Effector memory CD8-positive, alpha-beta T cell (primary cell): ENCODE measurements around the gene STAB2.
A peak's percentile ranks its signal among the peaks of the same experiment; 100 is the strongest.

Experiments
- ATAC-seq: fragments of 150-1000 bp; cut with Tn5 transposase; replicated peaks from 2 replicates; pipeline ENCODE4 v1.10.0; 2021; ENCODE audit warnings: mild to moderate bottlenecking, moderate library complexity
- DNase-seq, 3 experiments: peaks; one replicate each; pipeline ENCODE4 v3.0.0; 2021
- H3K27ac Mint-ChIP-seq, 2 donors: one replicate each; pipeline ENCODE4 v1.8.0; 2022; ENCODE audit warnings: mild to moderate bottlenecking in 2 of 2, mixed read lengths in 2 of 2, moderate library complexity in 2 of 2
- H3K27me3 Mint-ChIP-seq, 2 donors: one replicate each; pipeline ENCODE4 v1.8.0; 2022; ENCODE audit warnings: mixed read lengths in 2 of 2
- H3K36me3 Mint-ChIP-seq: one replicate; pipeline ENCODE4 v1.8.0; 2022; ENCODE audit warnings: mild to moderate bottlenecking, moderate library complexity, mixed read lengths; ENCODE audit not compliant: insufficient read depth
- H3K4me1 Mint-ChIP-seq, 2 donors: one replicate each; pipeline ENCODE4 v1.8.0; 2022; ENCODE audit warnings: low read depth in 2 of 2, mixed read lengths in 2 of 2
- H3K4me3 Mint-ChIP-seq, 2 donors: one replicate each; pipeline ENCODE4 v1.8.0; 2022; ENCODE audit warnings: mild to moderate bottlenecking in 2 of 2, mixed read lengths in 2 of 2, moderate library complexity in 2 of 2
- H3K9me3 Mint-ChIP-seq, 2 donors: one replicate each; pipeline ENCODE4 v1.8.0; 2022; ENCODE audit warnings: mixed read lengths in 2 of 2

Gene STAB2

GRCh38 chr12:103756443-103756842 lies 169.4 kb downstream of the STAB2 start:
- ATAC-seq, result no peak
- no peak for DNase-seq
- Mint-ChIP-seq H3K27ac (no peak overlapping the region), H3K27me3 (peaks cover 0 to 14% of the 10 kb centered on the region in 2 donors), H3K9me3 (no peaks in the 10 kb centered on the region), H3K4me1 (no peaks in the 10 kb centered on the region), H3K4me3 (no peak overlapping the region), H3K36me3 (no peaks in the 10 kb centered on the region)

- Mint-ChIP-seq H3K27ac (no peak overlapping the region), H3K9me3 (no peaks in the 10 kb centered on the region), H3K36me3 (no peaks in the 10 kb centered on the region), H3K4me3 (no peak overlapping the region), H3K4me1 (no peaks in the 10 kb centered on the region), H3K27me3 (peaks cover 0 to 7% of the 10 kb centered on the region in 2 donors)
- ATAC-seq (no peak), DNase-seq (no peak)
Observed at GRCh38 chr12:103757248-103757647, 170.2 kb downstream of the STAB2 start.

- H3K4me3 Mint-ChIP-seq, result no peak overlapping the region
- no peaks in the 10 kb centered on the region for H3K36me3 Mint-ChIP-seq
- no peak for DNase-seq
- H3K27ac Mint-ChIP-seq, result no peak overlapping the region
- no peaks in the 10 kb centered on the region for H3K9me3 Mint-ChIP-seq
- no peaks in the 10 kb centered on the region for H3K4me1 Mint-ChIP-seq
- no peak for ATAC-seq
- peaks cover 0 to 2% of the 10 kb centered on the region in 2 donors for H3K27me3 Mint-ChIP-seq
Observed at GRCh38 chr12:103758310-103759089, 171.4 kb downstream of the STAB2 start.

DNA sequence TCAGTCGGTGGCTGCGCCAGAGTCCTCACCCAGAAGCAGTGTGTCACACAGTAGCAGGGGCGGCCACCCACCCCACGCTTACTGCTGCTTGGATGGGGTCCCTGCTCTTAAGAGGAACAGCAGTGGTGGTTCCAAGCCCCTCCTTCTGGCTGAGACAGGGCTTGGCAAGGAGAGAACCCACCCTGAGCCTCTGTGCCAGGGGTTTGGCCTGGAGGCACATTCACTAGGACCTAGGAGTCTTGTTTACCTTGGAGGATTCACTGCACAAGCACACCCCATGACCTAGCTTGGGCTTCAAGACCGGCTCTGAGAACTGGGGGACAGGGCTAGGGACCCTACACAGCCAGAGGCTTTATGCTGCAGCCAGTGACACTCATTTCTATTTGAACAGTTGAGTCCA lies 175.4 kb downstream of the STAB2 start:
- H3K4me3 Mint-ChIP-seq, result no peak overlapping the region
- ATAC-seq, result no peak
- H3K27me3 Mint-ChIP-seq, result no peaks in the 10 kb centered on the region
- H3K9me3 Mint-ChIP-seq, result no peaks in the 10 kb centered on the region
- H3K4me1 Mint-ChIP-seq, result no peaks in the 10 kb centered on the region
- H3K36me3 Mint-ChIP-seq, result no peaks in the 10 kb centered on the region
- H3K27ac Mint-ChIP-seq, result no peak overlapping the region
- DNase-seq, result no peak

GRCh38 chr12:103765322-103765721 lies 178.2 kb downstream of the STAB2 start:
- H3K36me3 Mint-ChIP-seq, result no peaks in the 10 kb centered on the region
- no peak overlapping the region for H3K4me3 Mint-ChIP-seq
- DNase-seq, result no peak
- H3K4me1 Mint-ChIP-seq, result no peaks in the 10 kb centered on the region
- no peak for ATAC-seq
- no peaks in the 10 kb centered on the region for H3K27me3 Mint-ChIP-seq
- H3K27ac Mint-ChIP-seq, result no peak overlapping the region
- no peaks in the 10 kb centered on the region for H3K9me3 Mint-ChIP-seq

GRCh38 chr12:103766028-103766427 lies 179.0 kb downstream of the STAB2 start:
- H3K9me3 Mint-ChIP-seq, result no peaks in the 10 kb centered on the region

DNA sequence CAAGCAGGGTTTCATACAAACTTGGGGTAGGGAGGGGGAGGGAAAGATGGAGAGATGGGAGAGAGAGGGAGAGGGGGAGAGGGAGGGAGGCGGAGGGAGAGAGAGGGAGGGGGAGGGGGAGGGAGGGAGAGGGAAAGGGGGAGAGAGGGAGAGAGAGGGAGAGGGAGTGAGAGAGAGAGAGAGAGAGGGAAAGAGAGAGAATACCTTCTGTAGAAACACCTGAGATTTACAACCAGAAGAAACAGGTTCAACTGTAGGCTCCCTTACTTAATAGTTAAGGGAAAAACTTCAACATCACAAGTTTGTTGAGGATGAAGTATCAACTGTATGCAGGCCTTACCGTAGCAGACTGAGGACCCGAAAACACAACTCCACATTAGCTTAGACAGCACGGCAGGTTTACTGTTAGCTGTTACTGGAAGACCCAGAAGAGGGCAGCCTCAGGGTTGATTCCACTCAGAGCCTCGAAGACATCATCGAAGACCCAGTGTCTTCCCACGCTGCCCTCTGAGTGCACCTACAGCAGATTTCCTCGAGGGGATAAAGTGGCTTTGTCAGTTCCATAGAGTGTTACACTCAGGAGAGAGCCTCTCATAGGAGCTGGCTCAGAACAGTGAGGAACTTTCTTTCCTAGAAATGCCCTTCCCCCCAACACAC lies 181.5 kb downstream of the STAB2 start:
- Mint-ChIP-seq H3K4me3 (no peak overlapping the region), H3K27ac (no peak overlapping the region), H3K9me3 (no peaks in the 10 kb centered on the region), H3K4me1 (no peaks in the 10 kb centered on the region), H3K36me3 (no peaks in the 10 kb centered on the region), H3K27me3 (no peaks in the 10 kb centered on the region)
- DNase-seq, result no peak
- ATAC-seq, result no peak

More at GRCh38 chr12:103766028-103766427, 179.0 kb downstream of the STAB2 start:
- H3K4me1 Mint-ChIP-seq, result no peaks in the 10 kb centered on the region
- ATAC-seq (no peak), DNase-seq (no peak)
- no peaks in the 10 kb centered on the region for H3K27me3 Mint-ChIP-seq
- H3K36me3 Mint-ChIP-seq, result no peaks in the 10 kb centered on the region
- peak overlapping the region in 1 of 2 donors; percentile 80 for H3K27ac Mint-ChIP-seq
- no peak overlapping the region for H3K4me3 Mint-ChIP-seq

- no peaks in the 10 kb centered on the region for H3K36me3 Mint-ChIP-seq
Observed at GRCh38 chr12:103769240-103769945, 182.3 kb downstream of the STAB2 start.

DNA sequence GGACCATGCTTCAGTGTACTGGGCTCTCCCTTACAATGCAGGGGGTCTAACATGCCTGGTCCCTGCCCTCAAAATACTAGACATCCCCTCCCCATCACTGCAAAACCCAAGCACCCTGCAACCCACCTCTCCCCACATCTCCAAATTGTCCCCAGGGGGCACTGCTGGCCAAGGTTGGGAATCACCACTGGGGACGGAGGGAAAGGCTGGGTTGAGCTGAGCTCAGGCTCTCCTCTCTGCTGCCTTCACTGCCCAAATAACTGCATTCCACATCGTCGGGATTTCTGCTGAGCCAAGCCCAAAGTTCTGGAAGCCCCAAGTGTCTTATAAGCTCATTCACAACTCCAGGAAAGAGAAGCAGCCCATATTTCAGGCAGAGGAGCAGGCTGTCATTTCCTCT lies 184.4 kb downstream of the STAB2 start:
- Mint-ChIP-seq H3K4me1 (no peaks in the 10 kb centered on the region), H3K4me3 (no peak overlapping the region), H3K36me3 (no peaks in the 10 kb centered on the region), H3K9me3 (no peaks in the 10 kb centered on the region), H3K27me3 (no peaks in the 10 kb centered on the region), H3K27ac (peak overlapping the region in 1 of 2 donors; percentile 41)
- no peak for DNase-seq
- no peak for ATAC-seq

More at GRCh38 chr12:103769240-103769945, 182.3 kb downstream of the STAB2 start:
- Mint-ChIP-seq H3K4me3 (no peak overlapping the region), H3K27me3 (no peaks in the 10 kb centered on the region), H3K9me3 (no peaks in the 10 kb centered on the region), H3K27ac (no peak overlapping the region), H3K4me1 (no peaks in the 10 kb centered on the region)
- DNase-seq (no peak), ATAC-seq (no peak)

- H3K27ac Mint-ChIP-seq, result no peak overlapping the region
- DNase-seq (no peak), ATAC-seq (no peak)
- no peaks in the 10 kb centered on the region for H3K36me3 Mint-ChIP-seq
- no peaks in the 10 kb centered on the region for H3K27me3 Mint-ChIP-seq
- H3K9me3 Mint-ChIP-seq, result no peaks in the 10 kb centered on the region
- no peaks in the 10 kb centered on the region for H3K4me1 Mint-ChIP-seq
- H3K4me3 Mint-ChIP-seq, result no peak overlapping the region
Observed at GRCh38 chr12:103772367-103773108, 185.5 kb downstream of the STAB2 start.

DNA sequence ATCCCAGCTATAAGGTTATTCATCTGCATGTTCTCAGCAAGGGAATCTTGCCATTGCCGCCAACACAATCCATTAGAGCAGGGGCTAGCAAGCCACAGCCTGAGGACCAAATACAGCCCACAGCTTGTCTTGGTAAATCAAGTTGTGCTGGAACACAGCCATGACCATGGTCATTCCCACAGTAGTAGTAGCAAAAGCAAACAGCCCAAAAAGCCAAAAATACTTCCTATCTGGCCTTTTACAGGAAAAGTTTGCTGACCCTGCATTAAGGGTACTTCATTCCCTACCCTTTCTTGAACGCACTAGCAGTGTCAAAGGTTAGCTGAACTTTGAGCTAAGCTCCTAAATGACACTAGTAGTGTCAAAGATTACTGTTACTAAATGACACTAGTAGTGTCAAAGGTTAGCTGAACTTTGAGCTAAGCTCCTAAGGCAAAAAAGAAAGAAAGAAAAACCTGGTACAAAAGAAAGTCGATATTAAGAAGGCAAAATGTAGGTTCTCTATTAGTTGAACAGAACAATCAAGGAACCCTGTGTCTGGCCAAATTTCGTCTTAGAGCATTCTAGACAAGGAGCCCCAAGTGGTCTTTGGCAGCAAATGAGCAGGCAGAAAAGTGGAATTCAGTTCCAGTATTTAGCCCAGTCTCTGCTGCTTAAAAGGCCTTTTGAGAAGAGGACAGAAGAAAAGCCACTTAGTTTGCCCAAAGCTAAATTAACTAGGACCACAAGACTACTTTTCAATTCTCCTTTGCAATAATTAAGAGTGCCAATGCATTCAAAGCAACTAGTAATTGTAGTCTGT lies 186.2 kb downstream of the STAB2 start:
- no peaks in the 10 kb centered on the region for H3K4me1 Mint-ChIP-seq
- H3K27ac Mint-ChIP-seq, result no peak overlapping the region
- H3K27me3 Mint-ChIP-seq, result no peaks in the 10 kb centered on the region
- no peak overlapping the region for H3K4me3 Mint-ChIP-seq
- no peaks in the 10 kb centered on the region for H3K9me3 Mint-ChIP-seq
- peaks cover 3% of the 10 kb centered on the region for H3K36me3 Mint-ChIP-seq
- DNase-seq, result no peak
- no peak for ATAC-seq

GRCh38 chr12:103774977-103775560 lies 188.0 kb downstream of the STAB2 start:
- no peak overlapping the region for H3K4me3 Mint-ChIP-seq
- no peak for DNase-seq
- H3K36me3 Mint-ChIP-seq, result peaks cover 6% of the 10 kb centered on the region
- no peaks in the 10 kb centered on the region for H3K27me3 Mint-ChIP-seq
- H3K27ac Mint-ChIP-seq, result no peak overlapping the region
- ATAC-seq, result no peak
- H3K9me3 Mint-ChIP-seq, result no peaks in the 10 kb centered on the region
- H3K4me1 Mint-ChIP-seq, result no peaks in the 10 kb centered on the region
